ENCODE data around the gene TBC1D22A.
"Not testable (repeated sequence)": the region's sequence is repeated elsewhere in the genome, so short reads cannot be mapped to it uniquely, and the experiment has no call there.

TBC1D22A gene

GRCh38 chr22:46976598-46976997, 214.1 kb downstream of the TBC1D22A start:
- no peak for FAIRE-seq

GRCh38 chr22:46977656-46978343, 215.3 kb downstream of the TBC1D22A start:
- no peak for FAIRE-seq

- not testable (repeated sequence) for FAIRE-seq
Measured at GRCh38 chr22:46978668-46979067, 216.2 kb downstream of the TBC1D22A start.

GRCh38 chr22:46979506-46979905, 217.1 kb downstream of the TBC1D22A start:
- FAIRE-seq: no peak

- FAIRE-seq: no peak
Measured at GRCh38 chr22:46980392-46980791, 217.9 kb downstream of the TBC1D22A start.

- no peak for FAIRE-seq
Measured at GRCh38 chr22:46982635-46983034, 220.2 kb downstream of the TBC1D22A start.

- FAIRE-seq: no peak
Measured at GRCh38 chr22:46983046-46983445, 220.6 kb downstream of the TBC1D22A start.

- no peak for FAIRE-seq
Measured at GRCh38 chr22:46984751-46985506, 222.5 kb downstream of the TBC1D22A start.

GRCh38 chr22:46985507-46985882, 223.0 kb downstream of the TBC1D22A start:
- no peak for FAIRE-seq

GRCh38 chr22:46986788-46987187, 224.3 kb downstream of the TBC1D22A start:
- no peak for FAIRE-seq

- FAIRE-seq: no peak
Measured at GRCh38 chr22:46990937-46991550, 228.6 kb downstream of the TBC1D22A start.

- no peak for FAIRE-seq
Measured at GRCh38 chr22:46991666-46992065, 229.2 kb downstream of the TBC1D22A start.

GRCh38 chr22:46992121-46992731, 229.8 kb downstream of the TBC1D22A start:
- FAIRE-seq: no peak

- FAIRE-seq: no peak
Measured at GRCh38 chr22:46993633-46994032, 231.2 kb downstream of the TBC1D22A start.

GRCh38 chr22:46994265-46994664, 231.8 kb downstream of the TBC1D22A start:
- FAIRE-seq: no peak

GRCh38 chr22:46994983-46995382, 232.5 kb downstream of the TBC1D22A start:
- FAIRE-seq: no peak

- no peak for FAIRE-seq
Measured at GRCh38 chr22:46995501-46996360, 233.3 kb downstream of the TBC1D22A start.

- FAIRE-seq: no peak
Measured at GRCh38 chr22:46996595-46997310, 234.3 kb downstream of the TBC1D22A start.

GRCh38 chr22:46997311-46997970, 235.0 kb downstream of the TBC1D22A start:
- no peak for FAIRE-seq

- no peak for FAIRE-seq
Measured at GRCh38 chr22:46998331-46998730, 235.9 kb downstream of the TBC1D22A start.

GRCh38 chr22:47000256-47000655, 237.8 kb downstream of the TBC1D22A start:
- FAIRE-seq: no peak

Data from colon (tissue), 2 donors.